CD4-positive, alpha-beta T cell treated with Interferon gamma for 1 hour (primary cell): ENCODE data around the gene FREM1.
"Not testable (repeated sequence)": the region's sequence is repeated elsewhere in the genome, so short reads cannot be mapped to it uniquely, and the experiment has no call there.

ENCODE experiments used
- DNase-seq: peaks from one replicate; pipeline ENCODE4 v3.0.0-alpha.2; 2020

FREM1 gene, protein sequence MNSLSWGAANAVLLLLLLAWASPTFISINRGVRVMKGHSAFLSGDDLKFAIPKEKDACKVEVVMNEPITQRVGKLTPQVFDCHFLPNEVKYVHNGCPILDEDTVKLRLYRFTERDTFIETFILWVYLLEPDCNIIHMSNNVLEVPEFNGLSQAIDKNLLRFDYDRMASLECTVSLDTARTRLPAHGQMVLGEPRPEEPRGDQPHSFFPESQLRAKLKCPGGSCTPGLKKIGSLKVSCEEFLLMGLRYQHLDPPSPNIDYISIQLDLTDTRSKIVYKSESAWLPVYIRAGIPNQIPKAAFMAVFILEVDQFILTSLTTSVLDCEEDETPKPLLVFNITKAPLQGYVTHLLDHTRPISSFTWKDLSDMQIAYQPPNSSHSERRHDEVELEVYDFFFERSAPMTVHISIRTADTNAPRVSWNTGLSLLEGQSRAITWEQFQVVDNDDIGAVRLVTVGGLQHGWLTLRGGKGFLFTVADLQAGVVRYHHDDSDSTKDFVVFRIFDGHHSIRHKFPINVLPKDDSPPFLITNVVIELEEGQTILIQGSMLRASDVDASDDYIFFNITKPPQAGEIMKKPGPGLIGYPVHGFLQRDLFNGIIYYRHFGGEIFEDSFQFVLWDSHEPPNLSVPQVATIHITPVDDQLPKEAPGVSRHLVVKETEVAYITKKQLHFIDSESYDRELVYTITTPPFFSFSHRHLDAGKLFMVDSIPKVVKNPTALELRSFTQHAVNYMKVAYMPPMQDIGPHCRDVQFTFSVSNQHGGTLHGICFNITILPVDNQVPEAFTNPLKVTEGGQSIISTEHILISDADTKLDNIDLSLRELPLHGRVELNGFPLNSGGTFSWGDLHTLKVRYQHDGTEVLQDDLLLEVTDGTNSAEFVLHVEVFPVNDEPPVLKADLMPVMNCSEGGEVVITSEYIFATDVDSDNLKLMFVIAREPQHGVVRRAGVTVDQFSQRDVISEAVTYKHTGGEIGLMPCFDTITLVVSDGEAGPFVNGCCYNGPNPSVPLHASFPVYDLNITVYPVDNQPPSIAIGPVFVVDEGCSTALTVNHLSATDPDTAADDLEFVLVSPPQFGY (N-terminal part only)

DNA sequence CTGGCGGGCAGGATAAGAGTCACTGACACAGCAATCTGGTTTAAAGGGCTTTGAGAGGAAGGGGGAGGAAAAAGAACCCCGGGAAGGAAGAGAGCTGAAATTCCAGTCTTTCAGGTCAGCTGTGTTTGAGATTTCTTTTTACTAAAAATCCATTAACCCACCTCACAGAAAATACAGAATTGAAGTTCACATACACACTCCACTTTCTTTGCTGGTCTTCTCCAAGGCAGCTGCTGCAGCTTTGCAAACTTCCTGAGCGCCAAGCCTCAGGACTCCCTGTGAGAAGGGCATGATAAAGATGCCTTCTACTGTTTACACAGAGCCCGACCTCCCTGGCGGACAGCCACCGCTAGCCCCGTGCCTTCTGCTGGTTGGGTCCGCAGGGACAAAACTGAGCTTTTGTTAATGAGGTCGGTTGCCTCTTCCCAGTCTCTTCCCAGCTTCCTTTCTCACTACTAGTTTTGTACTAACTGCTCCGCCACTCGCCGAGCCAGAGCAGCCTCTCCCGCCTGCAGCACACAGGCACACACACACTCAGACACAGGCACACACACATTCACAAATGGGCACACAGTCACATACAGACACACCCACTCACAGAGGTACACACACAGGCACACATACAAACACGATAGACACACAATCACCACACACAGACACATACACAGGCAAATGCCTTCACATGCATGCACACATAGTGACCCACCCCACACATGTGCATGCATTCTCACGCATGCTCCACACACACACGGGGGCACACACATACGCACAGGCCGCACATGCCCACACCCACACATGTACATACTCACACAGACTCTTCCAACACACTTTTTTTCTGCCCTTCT, at the start of gene FREM1:
Gene FREM1, minus strand, starts transcription at position 468 of the 845 bp plus-strand sequence. CDS start 41,451 bp downstream, outside the sequence.
- no peak for DNase-seq

DNA sequence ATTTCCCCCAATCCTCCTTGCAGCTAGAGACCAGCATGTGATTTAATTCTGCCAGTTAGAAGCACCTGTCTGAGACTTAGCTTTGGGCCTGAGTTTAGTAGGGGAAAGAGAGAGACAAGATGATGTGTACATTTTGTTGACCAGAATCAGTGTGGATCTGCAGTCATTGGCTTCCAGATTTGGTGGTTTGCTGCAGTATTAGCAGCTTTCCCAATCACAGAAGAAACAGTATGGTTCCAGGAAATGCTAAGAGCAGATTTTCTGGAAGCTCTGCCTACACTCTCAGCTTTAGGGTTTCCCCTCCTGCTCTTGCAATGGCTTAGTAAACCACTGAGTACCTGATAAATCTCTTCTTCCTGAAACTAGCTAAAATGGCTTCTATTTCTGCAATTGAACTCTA, 48.8 kb upstream of the FREM1 start:
- no peak for DNase-seq

- DNase-seq, result no peak
Measured at GRCh38 chr9:14957109-14957508, 46.9 kb upstream of the FREM1 start.

GRCh38 chr9:14956208-14956607, 46.0 kb upstream of the FREM1 start:
- DNase-seq, result no peak

- DNase-seq, result no peak
Measured at GRCh38 chr9:14945351-14945750, 35.1 kb upstream of the FREM1 start.

- DNase-seq, result no peak
Measured at GRCh38 chr9:14941501-14942405, 31.5 kb upstream of the FREM1 start.

DNA sequence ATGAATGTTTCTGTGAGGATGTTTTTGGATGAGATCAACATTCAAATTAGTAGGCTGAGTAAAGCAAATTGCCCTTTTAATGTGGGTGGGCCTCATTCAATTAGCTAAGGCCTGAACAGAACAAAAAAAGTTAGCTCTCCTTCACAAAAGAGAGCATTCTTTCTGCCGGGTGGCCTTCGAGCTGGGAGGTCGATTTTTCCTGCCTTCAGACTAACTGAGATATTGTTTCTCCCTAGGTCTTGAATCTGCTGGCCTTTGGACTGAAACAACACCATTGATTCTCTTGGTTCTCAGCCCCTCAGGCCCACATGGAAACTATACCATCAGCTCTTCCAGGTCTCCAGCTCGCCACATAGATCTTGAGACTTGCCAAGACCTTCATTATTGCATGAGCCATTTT, 29.1 kb upstream of the FREM1 start:
- no peak for DNase-seq

DNA sequence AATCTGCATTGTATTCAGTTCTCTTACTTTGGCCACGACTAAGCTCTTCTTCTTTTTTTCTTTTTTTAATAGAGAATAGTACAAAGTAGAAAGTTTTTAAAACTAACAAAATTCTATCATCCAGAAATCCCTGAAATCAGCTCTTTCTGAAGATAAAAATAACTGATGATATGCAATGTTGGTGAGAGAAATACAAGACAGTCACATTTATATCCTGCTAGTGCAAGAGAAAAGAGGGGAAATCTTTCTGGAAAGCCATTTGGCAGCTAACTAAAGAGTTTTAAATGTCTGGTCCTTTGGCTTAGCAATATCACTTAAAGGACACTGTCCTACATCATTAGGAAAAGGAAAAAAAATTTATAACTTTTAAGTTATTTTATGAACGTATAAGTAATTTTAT, 27.0 kb upstream of the FREM1 start:
- no peak for DNase-seq

DNA sequence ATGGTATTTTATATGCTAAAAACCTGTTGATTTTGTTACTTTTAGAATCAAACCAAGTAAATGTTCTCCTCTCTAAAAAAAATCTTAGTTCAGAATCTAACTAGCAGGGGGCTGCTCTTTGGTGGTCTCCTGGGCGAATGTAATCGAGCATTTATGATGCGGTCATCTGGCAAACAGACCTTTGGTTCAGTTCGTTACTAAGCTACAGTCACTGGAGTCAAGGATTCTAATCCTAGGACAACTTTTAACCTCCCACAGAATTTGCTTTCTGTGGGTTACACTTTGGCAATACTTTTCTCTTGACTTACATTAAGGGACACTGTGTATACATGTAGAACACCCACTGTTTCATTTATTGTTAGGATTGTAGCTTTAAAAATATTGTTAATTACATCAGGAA, 26.3 kb upstream of the FREM1 start:
- DNase-seq, result no peak

- no peak for DNase-seq
Measured at GRCh38 chr9:14935964-14936363, 25.7 kb upstream of the FREM1 start.

DNA sequence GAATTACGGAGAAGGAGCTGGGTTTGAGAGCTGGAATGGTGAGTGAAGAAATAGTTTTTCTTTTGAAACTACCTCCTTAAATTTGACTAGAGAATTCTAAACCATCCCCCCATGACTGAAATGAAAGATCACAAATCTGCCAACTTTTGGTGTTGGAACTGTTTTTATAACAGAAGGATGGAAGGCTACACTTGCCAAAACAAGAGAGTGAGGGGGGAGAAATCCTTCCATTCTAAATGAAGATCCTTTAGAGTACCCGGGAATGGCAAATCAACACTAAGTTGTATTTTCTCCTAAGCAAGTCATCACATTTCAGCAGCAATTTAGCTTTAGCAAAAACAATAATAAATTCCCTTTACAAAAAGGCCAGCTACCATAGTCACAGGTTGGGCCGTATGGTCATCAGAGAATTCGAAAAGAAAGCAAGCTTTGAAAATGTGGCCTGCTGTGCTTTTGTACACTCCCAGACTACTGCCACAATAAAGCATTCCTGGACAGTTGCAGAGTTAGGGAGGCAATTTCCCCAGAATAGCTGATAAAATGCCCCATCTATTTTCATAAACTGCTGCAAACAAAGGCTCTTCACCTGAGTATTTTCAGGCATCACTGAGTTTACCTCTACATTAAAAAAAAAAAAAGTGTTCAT, 25.0 kb upstream of the FREM1 start:
- DNase-seq, result no peak

GRCh38 chr9:14932641-14933040, 22.4 kb upstream of the FREM1 start:
- DNase-seq, result no peak

DNA sequence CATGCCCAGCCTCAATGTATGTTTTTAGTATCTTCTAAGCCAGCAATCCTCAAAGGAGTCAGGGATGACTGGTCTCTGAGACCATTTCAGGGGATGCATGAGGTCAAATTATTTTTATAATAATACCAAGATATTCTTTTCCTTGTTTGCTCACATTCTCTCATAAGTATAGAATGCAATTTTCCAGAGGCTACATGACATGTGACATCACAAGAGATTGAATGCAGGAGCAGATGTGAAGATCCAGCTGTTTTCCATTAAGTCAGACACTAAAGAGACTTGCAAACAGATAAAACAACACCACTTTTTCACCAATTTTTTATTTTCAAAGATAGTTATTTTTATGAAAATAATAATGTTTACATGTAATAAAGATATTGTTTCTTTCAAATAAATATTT, 22.0 kb upstream of the FREM1 start:
- no peak for DNase-seq

- no peak for DNase-seq
Measured at GRCh38 chr9:14926941-14927624, 16.9 kb upstream of the FREM1 start.

DNA sequence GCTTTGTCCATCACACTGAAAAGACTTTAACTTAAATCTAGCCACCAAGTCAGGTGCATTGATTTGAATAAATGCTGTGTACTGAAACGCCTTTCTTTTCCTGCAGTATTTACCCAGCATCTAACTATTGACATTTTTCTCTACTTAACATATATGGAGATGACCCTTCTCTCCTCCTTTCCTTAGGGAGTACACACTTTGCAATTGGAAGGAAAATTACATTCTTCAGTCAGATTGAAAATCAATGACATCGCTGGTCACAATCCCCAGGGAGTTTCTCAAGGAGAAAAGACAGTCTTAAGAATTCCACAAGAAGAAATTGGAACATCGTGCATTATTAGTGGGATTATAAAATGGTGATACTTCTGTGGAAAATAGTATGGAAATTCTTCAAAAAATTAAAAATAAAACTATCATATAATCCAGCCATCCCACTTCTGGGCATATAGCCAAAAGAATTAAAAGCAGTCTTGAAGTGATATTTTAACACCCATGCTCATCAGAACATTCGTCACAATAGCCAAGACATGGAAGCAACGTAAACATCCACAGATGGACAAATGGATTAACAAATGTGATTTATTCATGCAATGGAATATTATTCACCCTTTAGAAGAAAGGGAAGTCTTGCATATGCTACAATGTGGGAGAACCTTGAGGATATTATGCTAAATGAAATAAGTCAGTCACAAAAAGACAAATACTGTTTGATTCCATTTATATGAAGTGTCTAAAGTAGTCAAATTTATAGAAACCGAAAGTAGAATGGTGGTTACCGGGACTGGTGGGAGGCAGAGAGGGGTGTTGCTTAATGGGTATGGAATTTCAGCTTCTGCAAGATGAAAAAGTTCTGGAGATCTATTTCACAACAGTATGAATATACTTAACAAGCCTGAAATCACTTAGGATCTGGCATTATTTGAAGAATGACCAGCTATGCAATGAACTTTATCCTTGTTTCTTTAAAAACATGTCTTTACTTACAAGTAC, 14.3 kb upstream of the FREM1 start:
- no peak for DNase-seq

DNA sequence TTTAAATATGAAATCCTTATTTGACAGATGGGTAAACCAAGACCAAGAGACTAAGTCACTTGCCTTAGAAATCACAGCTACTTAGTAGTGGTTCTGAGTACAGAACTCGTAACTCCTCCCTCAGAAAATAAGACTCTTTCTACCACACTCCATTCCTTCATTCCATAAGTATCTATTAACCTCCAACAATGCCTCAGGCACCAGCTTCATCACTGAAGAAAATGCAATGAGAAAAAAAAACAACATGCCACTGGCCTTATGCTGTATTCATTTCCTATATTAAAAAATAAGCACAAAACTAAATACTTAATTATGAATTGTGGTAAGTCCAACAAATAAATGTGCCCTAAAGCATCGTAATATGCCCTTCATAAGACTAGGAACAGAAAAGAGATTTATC, 13.5 kb upstream of the FREM1 start:
- DNase-seq, result no peak

- not testable (repeated sequence) for DNase-seq
Measured at GRCh38 chr9:14920805-14921204, 10.6 kb upstream of the FREM1 start.

- DNase-seq, result no peak
Measured at GRCh38 chr9:14913366-14913765, 3.1 kb upstream of the FREM1 start.

- no peak for DNase-seq
Measured at GRCh38 chr9:14912859-14913258, 2.6 kb upstream of the FREM1 start.
